ENCODE results near the gene DPP8. TPM values are rescaled to one million over a fixed set of nuclear protein-coding genes. Genes with fewer than 3 reads are reported as not detected.
A peak's percentile ranks its signal among the peaks of the same experiment; 100 is the strongest.
"Not testable (repeated sequence)": the region's sequence is repeated elsewhere in the genome, so short reads cannot be mapped to it uniquely, and the experiment has no call there.

The DPP8 gene
- polyA plus RNA-seq (ENCODE audit: insufficient read length in 3 of 3) = 10 to 100 TPM; 25.5 to 27.8 (median 26.7) TPM

GRCh38 chr15:65516997-65517865 is at the start of gene DPP8:
TSS of gene DPP8 (minus strand) at chr15:65517689. CDS start at chr15:65512553, 5,136 bp downstream.
- DNase-seq (ENCODE audit: low read depth in 3 of 3, low spot score in 2 of 3) = peak in 2 of 3 donors; percentile 86

DNA sequence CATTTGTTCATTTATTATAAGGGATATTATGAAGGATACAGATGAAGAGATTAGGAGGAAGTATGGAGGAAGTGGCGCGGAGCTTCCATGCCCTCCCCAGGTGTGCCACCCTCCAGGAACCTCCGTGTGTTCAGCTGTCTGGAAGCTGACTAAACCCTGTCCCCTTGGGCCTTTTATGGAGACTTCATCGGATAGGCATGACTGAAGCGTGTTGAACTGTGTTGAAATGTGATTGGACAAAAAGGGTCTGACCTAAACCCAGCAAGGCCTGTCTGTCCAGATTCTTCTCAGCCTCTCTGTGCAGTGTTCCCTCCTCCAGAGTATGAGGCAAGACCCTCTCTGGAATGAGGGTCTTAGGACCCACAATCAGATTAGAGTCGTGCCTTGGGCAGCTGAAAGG is 44.4 kb upstream of the DPP8 start:
- peak in 2 of 3 donors; percentile 16 to 27 for DNase-seq (ENCODE audit: low read depth in 3 of 3, low spot score in 2 of 3)

DNA sequence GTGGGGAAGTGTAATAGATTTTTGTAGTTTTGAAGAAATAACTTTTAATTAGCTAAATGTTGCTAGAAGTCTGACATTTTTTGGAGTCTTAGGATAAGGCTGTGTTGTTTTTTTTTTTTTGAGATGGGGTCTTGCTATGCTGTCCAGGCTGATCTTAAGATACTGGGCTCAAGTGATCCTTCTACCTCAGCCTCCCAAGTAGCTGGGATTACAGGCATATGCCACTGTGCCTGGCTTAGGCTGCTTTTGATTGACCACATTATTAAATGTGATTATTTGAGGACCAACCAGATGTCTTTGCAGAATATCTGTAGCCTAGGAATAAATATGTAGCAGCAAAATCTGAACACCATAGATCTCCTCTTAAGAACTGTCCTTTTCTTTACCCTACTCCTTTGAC is 42.5 kb upstream of the DPP8 start:
- DNase-seq (ENCODE audit: low read depth in 3 of 3, low spot score in 2 of 3) = no peak

GRCh38 chr15:65558997-65559760 is 41.7 kb upstream of the DPP8 start:
- DNase-seq (ENCODE audit: low read depth in 3 of 3, low spot score in 2 of 3) = no peak

DNA sequence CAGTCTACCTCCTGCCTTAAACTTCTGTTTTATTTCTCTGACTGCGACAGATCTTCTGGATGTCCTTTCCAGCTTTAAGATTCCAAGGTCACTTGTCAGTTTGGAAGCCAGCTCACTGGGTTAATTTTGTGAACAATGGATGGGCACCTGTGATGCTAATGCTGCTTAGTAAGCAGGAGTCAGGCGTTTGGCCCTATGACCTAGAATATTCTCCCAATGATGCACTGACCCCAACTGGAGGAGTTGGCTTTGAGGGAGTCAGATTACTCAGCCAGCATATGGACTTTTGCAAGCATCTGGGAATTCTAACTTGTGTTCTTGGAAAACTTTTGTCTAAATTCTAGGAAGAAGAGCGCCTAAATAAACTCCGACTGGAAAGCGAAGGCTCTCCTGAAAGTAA is 40.8 kb upstream of the DPP8 start:
- DNase-seq (ENCODE audit: low read depth in 3 of 3, low spot score in 2 of 3) = no peak

GRCh38 chr15:65556622-65557021 is 39.1 kb upstream of the DPP8 start:
- no peak for DNase-seq (ENCODE audit: low read depth in 3 of 3, low spot score in 2 of 3)

DNA sequence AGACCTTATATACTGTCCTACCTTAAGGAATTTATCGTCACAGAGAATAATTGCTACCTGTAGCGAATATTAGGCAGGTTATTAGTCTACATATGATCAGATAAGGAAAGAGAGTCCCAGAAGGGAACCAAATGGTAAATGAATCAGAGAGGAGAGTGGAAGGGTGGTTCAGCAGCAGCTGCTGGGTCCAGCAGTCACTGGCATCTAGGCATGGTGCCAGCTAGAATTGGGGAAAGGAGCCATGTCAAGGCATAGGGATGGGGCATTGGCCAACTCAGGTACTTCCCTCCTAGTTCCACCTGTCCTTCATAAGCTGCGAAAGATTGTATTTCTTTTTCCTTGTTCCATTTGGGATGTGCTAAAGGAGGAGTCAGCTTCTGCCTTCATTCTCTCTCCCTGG is 36.2 kb upstream of the DPP8 start:
- DNase-seq (ENCODE audit: low read depth in 3 of 3, low spot score in 2 of 3) = no peak

DNA sequence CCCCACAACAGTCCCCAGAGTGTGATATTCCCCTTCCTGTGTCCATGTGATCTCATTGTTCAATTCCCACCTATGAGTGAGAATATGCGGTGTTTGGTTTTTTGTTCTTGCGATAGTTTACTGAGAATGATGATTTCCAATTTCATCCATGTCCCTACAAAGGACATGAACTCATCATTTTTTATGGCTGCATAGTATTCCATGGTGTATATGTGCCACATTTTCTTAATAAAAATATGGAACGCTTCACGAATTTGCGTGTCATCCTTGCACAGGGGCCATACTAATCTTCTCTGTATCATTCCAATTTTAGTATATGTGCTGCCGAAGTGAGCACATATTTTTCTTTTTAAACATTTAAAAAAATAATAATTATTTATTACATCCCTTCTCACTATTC is 35.4 kb upstream of the DPP8 start:
- not testable (repeated sequence) for DNase-seq (ENCODE audit: low read depth in 3 of 3, low spot score in 2 of 3)

- DNase-seq (ENCODE audit: low read depth in 3 of 3, low spot score in 2 of 3) = no peak
Observed at GRCh38 chr15:65551183-65551582, 33.7 kb upstream of the DPP8 start.

- DNase-seq (ENCODE audit: low read depth in 3 of 3, low spot score in 2 of 3) = no peak
Observed at GRCh38 chr15:65550681-65551098, 33.2 kb upstream of the DPP8 start.

GRCh38 chr15:65549288-65549687 is 31.8 kb upstream of the DPP8 start:
- not testable (repeated sequence) for DNase-seq (ENCODE audit: low read depth in 3 of 3, low spot score in 2 of 3)

- DNase-seq (ENCODE audit: low read depth in 3 of 3, low spot score in 2 of 3) = no peak
Observed at GRCh38 chr15:65547841-65548240, 30.4 kb upstream of the DPP8 start.

- DNase-seq (ENCODE audit: low read depth in 3 of 3, low spot score in 2 of 3) = no peak
Observed at GRCh38 chr15:65541231-65541820, 23.8 kb upstream of the DPP8 start.

- DNase-seq (ENCODE audit: low read depth in 3 of 3, low spot score in 2 of 3) = no peak
Observed at GRCh38 chr15:65540314-65540713, 22.8 kb upstream of the DPP8 start.

- no peak for DNase-seq (ENCODE audit: low read depth in 3 of 3, low spot score in 2 of 3)
Observed at GRCh38 chr15:65535192-65535591, 17.7 kb upstream of the DPP8 start.

- no peak for DNase-seq (ENCODE audit: low read depth in 3 of 3, low spot score in 2 of 3)
Observed at GRCh38 chr15:65533057-65533756, 15.7 kb upstream of the DPP8 start.

- DNase-seq (ENCODE audit: low read depth in 3 of 3, low spot score in 2 of 3) = no peak
Observed at GRCh38 chr15:65532738-65533051, 15.2 kb upstream of the DPP8 start.

DNA sequence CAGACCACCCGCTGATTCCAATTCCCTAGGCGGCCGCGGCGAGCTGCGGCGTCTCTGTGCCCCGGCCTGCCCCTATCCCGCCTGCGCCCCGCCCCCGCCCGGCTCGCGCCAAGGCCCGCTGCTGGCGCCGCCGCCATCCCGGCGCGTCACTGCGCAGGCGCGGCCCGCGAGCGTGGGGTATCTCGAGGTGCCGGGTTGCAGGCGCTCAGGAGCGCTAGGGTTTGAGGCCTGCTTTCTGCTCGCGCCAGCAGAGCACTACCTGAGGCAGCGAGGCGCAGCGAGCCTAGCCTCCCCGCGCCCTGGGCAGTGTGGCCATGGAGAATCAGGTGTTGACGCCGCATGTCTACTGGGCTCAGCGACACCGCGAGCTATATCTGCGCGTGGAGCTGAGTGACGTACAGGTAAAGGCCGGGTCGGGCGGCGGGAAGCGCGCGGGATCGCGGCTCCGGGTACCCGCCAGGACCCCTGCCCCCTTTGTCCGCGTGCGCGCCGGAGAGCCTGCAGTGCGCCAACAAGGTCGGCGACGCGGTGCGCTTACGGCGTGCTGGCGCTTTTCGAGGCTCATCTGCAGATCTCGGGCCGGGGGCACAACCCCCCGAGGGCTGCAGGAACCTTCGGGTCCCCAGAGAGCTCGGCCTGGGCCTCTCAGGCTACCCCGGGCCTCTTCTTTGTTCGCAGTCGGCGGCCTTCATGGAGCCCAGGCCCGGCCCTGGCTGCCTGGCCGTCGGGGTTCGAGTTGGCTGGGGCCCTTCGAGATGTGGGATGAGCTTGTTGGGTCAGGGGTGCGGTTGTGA is 13.0 kb upstream of the DPP8 start, which contains the start of gene HACD3:
TSS of gene HACD3 (plus strand) at position 146 of the 794 bp plus-strand sequence. CDS start at position 315, 169 bp downstream.
- DNase-seq (ENCODE audit: low read depth in 3 of 3, low spot score in 2 of 3) = peak in 2 of 3 donors; percentile 73 to 74

DNA sequence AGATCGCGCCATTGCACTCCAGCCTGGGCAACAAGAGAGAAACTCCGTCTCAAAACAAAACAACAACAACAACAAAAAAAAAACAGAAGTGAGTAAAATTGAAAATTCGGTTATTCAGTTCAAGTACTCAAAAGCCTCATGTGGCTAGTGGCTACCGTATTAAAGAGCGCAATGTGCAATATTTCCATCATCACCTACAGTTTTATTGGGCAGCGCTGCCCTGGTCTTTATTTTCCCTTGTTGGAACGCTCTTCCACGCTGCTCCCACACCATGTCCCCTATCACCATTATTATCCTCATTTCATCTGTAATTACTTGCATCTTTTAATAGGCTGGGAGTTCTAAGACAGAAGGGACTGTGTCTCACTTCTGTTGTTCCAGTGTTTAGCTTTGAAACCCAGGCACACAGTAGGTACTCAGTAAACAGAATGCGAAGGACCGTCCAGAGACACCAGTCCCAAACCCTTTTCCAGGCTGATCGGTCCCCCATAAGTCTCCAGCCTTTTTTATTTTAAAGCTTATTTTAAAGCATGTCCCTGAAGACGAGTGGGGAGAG is 12.4 kb upstream of the DPP8 start:
- DNase-seq (ENCODE audit: low read depth in 3 of 3, low spot score in 2 of 3) = no peak
